Activated CD4-positive, alpha-beta memory T cell treated with anti-CD3 and anti-CD28 coated beads, Interleukin-2, amount 10 ng/mL, durations not matched to agents 7 days and 5 days (primary cell): ENCODE data around the gene CBX6. TPM values are rescaled to one million over a fixed set of nuclear protein-coding genes. Genes with fewer than 3 reads are reported as not detected.

ENCODE experiments used
- CTCF ChIA-PET: fragments of 350-600 bp; sonication (Branson Sonifier 250); formaldehyde crosslinking; loops from one replicate; lab custom pipeline; 2021; ENCODE audit warnings: antibody characterized with exemption, inconsistent platforms; lab: Charles Lee
- POLR2A ChIA-PET: fragments of 350-600 bp; sonication (Branson Sonifier 250); formaldehyde crosslinking; loops from one replicate; lab custom pipeline; 2021; ENCODE audit warnings: antibody characterized with exemption; lab: Charles Lee
- DNase-seq: peaks from one replicate; pipeline ENCODE4 v3.0.0-alpha.2; 2020
- H3K27ac Mint-ChIP-seq: one replicate; pipeline ENCODE4 v1.8.0; 2021; ENCODE audit warnings: mild to moderate bottlenecking, mixed read lengths
- H3K27me3 Mint-ChIP-seq: one replicate; pipeline ENCODE4 v1.8.0; 2021; ENCODE audit warnings: mixed read lengths
- H3K36me3 Mint-ChIP-seq: one replicate; pipeline ENCODE4 v1.8.0; 2021; ENCODE audit warnings: low read depth, mixed read lengths
- H3K4me1 Mint-ChIP-seq: one replicate; pipeline ENCODE4 v1.8.0; 2021; ENCODE audit warnings: mixed read lengths
- H3K4me3 Mint-ChIP-seq: one replicate; pipeline ENCODE4 v1.8.0; 2021; ENCODE audit warnings: mild to moderate bottlenecking, mixed read lengths
- H3K9me3 Mint-ChIP-seq: one replicate; pipeline ENCODE4 v1.8.0; 2021; ENCODE audit warnings: mixed read lengths
- total RNA-seq, 2 experiments: library from RNA; stranded (reverse); gene quantifications; one replicate each; pipeline ENCODE4 v1.2.3, GENCODE V29; 2021

CBX6 gene
- total RNA-seq, 2 experiments from 2014 or later: 76.5 TPM

- CTCF ChIA-PET: no interaction called here
- no peak overlapping the region for H3K4me3 Mint-ChIP-seq
Observed at GRCh38 chr22:38817196-38817595, 54.8 kb downstream of the CBX6 start.

GRCh38 chr22:38815842-38816241, 56.2 kb downstream of the CBX6 start:
- H3K27me3 Mint-ChIP-seq: peaks cover 23% of the 10 kb centered on the region

More at GRCh38 chr22:38817196-38817595, 54.8 kb downstream of the CBX6 start:
- H3K36me3 Mint-ChIP-seq: no peaks in the 10 kb centered on the region
- POLR2A ChIA-PET: no interaction called here
- no peak for DNase-seq
- H3K27me3 Mint-ChIP-seq: peaks cover 18% of the 10 kb centered on the region
- H3K27ac Mint-ChIP-seq: no peak overlapping the region
- no peaks in the 10 kb centered on the region for H3K9me3 Mint-ChIP-seq
- no peaks in the 10 kb centered on the region for H3K4me1 Mint-ChIP-seq

More at GRCh38 chr22:38815842-38816241, 56.2 kb downstream of the CBX6 start:
- no peaks in the 10 kb centered on the region for H3K36me3 Mint-ChIP-seq
- H3K4me1 Mint-ChIP-seq: no peaks in the 10 kb centered on the region
- peaks cover 4% of the 10 kb centered on the region for H3K9me3 Mint-ChIP-seq
- DNase-seq: no peak
- ChIA-PET POLR2A (no interaction called here), CTCF (interaction anchor here (1.1 kb wide), 1 partner anchor 54 kb away, joined by 3 read pairs; no protein-coding TSS in a partner anchor)
- H3K27ac Mint-ChIP-seq: no peak overlapping the region
- no peak overlapping the region for H3K4me3 Mint-ChIP-seq

Other genes with a start within 250 kb of the CBX6 start
- gene FAM227A, start 215.8 kb downstream of the CBX6 start, total RNA-seq: under 1 TPM; 0.10 to 0.45 TPM
- 10 to 100 TPM in 1 of 2 experiments, 1 to 10 TPM in 1; 9.5 to 11.0 TPM for gene CBY1, start 215.6 kb downstream of the CBX6 start, total RNA-seq
- 10 to 100 TPM; 60.4 to 63.0 TPM for gene TOMM22, start 190.3 kb downstream of the CBX6 start, total RNA-seq
- 100 to 1,000 TPM; 109 to 111 TPM for gene JOSD1, start 171.3 kb downstream of the CBX6 start, total RNA-seq
- gene GTPBP1, start 166.3 kb downstream of the CBX6 start, total RNA-seq: 100 to 1,000 TPM; 111 to 114 TPM
- 100 to 1,000 TPM; 498 to 500 TPM for gene SUN2, start 116.2 kb downstream of the CBX6 start, total RNA-seq
- gene DNAL4, start 78.1 kb downstream of the CBX6 start, total RNA-seq: 1 to 10 TPM; 8.0 to 8.4 TPM
- gene NPTXR, start 28.2 kb downstream of the CBX6 start, total RNA-seq: 1 to 10 TPM in 1 of 2 experiments, under 1 TPM in 1; 0.91 to 1.3 TPM
- gene APOBEC3A, start 85.4 kb upstream of the CBX6 start, total RNA-seq: not detected
- gene APOBEC3B, start 110.1 kb upstream of the CBX6 start, total RNA-seq: 10 to 100 TPM; 51.6 to 51.9 TPM
- gene APOBEC3C, start 142.0 kb upstream of the CBX6 start, total RNA-seq: 100 to 1,000 TPM; 146 to 157 TPM
- gene APOBEC3D, start 148.9 kb upstream of the CBX6 start, total RNA-seq: 10 to 100 TPM; 58.2 to 58.9 TPM
- 10 to 100 TPM; 36.4 to 42.2 TPM for gene APOBEC3F, start 168.6 kb upstream of the CBX6 start, total RNA-seq
- gene APOBEC3G, start 205.1 kb upstream of the CBX6 start, total RNA-seq: 100 to 1,000 TPM; 145 to 146 TPM
- gene APOBEC3H, start 225.0 kb upstream of the CBX6 start, total RNA-seq: 100 to 1,000 TPM; 126 to 128 TPM